Upper lobe of left lung (tissue), 4 donors: ENCODE results near the gene SMAD7.

Source experiments
- CTCF ChIP-seq, 6 experiments: fragments of 450-650 bp in 4 of 6; fragments of 200-600 bp in 2 of 6; sonication (generic) in 2 of 6; IDR thresholded peaks; one replicate each; pipeline ENCODE4 v1.5.1; 2016 to 2019; ENCODE audit warnings: antibody characterized with exemption in 6 of 6
- POLR2AphosphoS5 ChIP-seq, 2 donors: sonication (generic); formaldehyde crosslinking; IDR thresholded peaks; one replicate each; pipeline ENCODE4 v1.5.1; 2017; ENCODE audit warnings: antibody characterized with exemption in 2 of 2

- TF ChIP-seq CTCF (IDR thresholded peaks at IDR 0.05) (no peak), POLR2AphosphoS5 (IDR thresholded peaks at IDR 0.05) (peak in 1 of 2 donors; percentile 6)
Measured at GRCh38 chr18:48937869-48938750, 12.7 kb downstream of the SMAD7 start.
